Body of pancreas (tissue), 4 donors: ENCODE data around the gene PAPOLB.
A peak's percentile ranks its signal among the peaks of the same experiment; 100 is the strongest.

Source experiments
- CTCF ChIP-seq, 7 experiments: fragments of 450-650 bp in 4 of 7; fragments of 200-600 bp in 3 of 7; sonication (generic) in 3 of 7; IDR thresholded peaks; one replicate each; pipeline ENCODE4 v1.5.1; 2016 to 2019; ENCODE audit warnings: antibody characterized with exemption in 7 of 7
- POLR2A ChIP-seq, 3 donors: fragments of 450-650 bp; IDR thresholded peaks; one replicate each; pipeline ENCODE4 v1.6.1; 2016; ENCODE audit warnings: antibody characterized with exemption in 3 of 3, mild to moderate bottlenecking in 2 of 3

- no peak for TF ChIP-seq CTCF (IDR thresholded peaks at IDR 0.05)
- peak in 1 of 3 donors; percentile 17 for TF ChIP-seq POLR2A (IDR thresholded peaks at IDR 0.05)
These were observed 20.6 kb upstream of the PAPOLB start for GRCh38 chr7:4882169-4883032.
